Pons (tissue), 1 donor: ENCODE measurements around the gene DBR1.
"Not testable (repeated sequence)": the region's sequence is repeated elsewhere in the genome, so short reads cannot be mapped to it uniquely, and the experiment has no call there.

Experiments
- DNase-seq: peaks from one replicate; pipeline ENCODE4 v3.0.0-alpha.2; 2016; ENCODE audit warnings: low spot score

The DBR1 gene

DNA sequence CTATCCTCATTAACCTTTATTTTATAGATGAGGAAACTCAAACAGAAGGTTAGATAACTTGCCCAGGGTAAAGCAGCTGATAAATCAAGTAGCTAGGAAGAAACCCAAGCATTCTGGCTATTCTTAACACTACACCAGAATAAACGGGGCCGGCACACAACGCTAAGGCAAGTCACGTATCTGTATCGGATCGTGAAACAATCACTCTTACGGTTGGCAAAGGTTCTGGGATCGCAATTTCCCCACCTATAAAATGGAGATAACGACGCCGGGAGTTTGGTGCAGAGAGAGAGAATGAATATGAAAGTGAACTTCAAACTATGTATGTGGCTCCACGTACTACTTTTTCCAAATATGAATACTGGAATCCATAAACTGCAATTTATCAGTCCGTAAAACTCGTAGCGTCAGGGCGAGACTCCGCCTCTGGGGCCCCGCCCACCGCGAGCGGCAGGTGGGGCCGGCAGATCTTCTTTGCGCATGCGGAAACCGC lies 12.1 kb upstream of the DBR1 start:
- peak; percentile 88 for DNase-seq

- no peak for DNase-seq
Measured at GRCh38 chr3:138186221-138186620, 11.5 kb upstream of the DBR1 start.

DNA sequence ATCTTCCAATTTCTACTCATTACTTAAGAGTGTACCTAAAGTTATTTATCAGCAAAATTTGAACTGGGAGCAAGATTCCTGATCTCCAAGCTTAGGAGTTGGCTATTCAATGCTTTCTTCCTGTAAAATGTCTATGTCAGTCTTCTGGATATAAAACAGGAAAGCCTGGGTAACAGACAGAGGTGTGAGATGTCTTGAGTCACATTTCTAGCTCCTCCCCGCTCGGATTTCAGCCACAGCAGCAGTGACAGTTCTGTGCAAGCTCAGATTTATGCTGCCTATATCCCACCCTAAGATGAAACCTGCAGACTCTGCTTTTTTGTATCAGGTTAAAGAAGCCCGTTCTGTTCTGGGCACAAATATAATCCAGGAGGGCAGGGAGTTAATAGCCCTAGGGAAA lies 10.3 kb upstream of the DBR1 start:
- no peak for DNase-seq

- DNase-seq: peak; percentile 69
Measured at GRCh38 chr3:138180375-138181029, 5.8 kb upstream of the DBR1 start.

DNA sequence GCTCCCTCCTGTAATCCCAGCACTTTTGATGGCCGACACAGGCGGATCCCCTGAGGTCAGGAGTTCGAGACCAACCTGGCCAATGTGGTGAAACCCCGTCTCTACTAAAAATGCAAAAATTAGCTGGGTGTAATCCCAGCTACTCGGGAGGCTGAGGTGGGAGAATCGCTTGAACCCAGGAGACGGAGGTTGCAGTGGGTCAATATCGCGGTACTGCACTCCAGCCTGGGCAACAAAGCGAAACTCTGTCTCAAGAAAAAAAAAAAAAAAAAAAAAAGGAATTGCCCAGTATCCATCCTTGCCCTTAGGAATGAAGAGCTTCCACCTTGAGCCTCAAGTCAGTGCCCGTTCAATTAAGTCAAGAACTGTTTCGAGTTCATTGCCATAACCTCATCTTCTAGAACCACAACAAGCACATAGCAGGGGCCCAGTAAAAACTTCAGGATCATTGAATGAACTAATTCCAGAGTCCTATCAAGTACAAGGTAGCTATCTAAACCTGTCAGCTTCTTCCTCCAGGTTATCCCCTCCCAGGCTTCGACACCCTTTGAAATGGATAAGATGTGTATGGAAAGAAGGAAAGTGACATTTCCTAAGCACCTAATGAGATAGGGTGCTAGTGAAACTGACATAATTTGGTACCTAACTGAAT lies 826 bp downstream of the DBR1 start:
- peak; percentile 11 for DNase-seq

- DNase-seq: no peak
Measured at GRCh38 chr3:138172625-138173024, 2.1 kb downstream of the DBR1 start.

DNA sequence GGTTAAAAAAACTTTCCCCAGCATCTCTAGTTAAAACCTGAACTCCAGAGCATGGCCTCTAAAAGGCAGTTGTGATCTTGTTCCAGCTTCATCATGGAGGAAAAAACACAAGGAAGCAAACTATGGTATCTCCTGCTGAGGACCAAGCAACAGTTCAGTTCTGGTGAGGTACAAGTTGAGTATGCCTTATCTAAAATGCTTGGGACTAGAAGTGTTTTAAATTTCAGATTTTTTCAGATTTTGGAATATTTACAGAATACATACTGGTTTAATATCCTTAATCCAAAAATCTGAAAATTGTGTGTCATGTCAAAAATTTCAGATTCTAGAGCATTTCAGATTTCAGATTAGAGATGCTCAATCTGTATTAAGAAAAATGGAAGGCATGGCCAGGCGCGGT lies 9.7 kb downstream of the DBR1 start:
- DNase-seq: no peak

- DNase-seq: no peak
Measured at GRCh38 chr3:138157743-138158142, 17.0 kb downstream of the DBR1 start.

GRCh38 chr3:138154534-138154933 lies 20.2 kb downstream of the DBR1 start:
- no peak for DNase-seq

DNA sequence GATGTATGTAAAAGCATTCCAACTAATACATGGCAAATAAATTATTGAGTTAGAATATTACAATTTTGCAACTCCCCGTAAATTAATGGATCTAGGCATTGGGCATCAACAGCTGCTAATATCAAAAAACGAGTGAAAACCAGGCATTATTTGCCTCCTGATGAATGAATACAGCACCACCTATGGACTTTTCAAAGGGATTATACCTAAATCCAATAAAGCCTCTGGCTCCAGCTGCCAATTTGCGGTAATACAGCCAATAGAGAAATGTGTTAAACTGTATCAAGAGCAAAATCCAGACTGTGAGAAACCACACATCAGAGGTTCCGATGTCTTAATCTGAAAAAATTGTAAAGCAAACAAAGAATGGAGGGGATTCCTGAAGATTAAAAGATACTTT lies 26.2 kb downstream of the DBR1 start:
- DNase-seq: no peak

DNA sequence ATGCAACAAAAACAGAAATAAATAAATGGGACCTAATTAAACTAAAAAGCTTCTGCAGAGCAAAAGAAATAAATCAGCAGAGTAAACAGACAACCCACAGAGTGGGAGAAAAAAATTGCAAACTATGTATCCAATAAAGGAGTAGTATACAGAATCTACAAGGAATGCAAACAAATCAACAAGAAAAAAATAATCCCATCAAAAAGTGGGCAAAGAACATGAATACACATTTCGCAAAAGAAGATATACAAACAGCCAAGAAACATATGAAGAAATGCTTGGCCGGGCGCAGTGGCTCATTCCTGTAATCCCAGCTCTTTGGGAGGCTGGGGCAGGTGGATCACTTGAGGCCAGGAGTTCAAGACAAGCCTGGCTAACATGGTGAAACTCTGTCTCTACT lies 32.5 kb downstream of the DBR1 start:
- not testable (repeated sequence) for DNase-seq

DNA sequence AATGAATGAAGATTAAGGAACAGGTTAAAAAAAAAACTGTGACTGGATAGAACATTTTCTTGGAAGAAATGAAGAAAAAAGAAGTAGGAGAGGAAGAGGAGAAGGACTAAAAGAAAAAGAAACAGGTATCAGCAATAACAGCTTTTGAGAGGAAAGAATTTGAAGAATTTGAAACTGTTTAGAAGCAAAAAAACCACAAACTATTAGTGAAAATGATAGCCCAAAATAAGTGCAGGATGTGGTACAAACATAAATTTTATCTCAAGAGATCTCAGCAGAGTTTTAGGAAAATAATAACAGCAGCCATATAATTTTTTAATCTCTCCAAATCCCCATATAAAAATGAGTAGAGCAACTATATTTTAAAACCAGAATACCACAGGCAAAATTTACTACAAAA lies 33.8 kb downstream of the DBR1 start:
- no peak for DNase-seq

GRCh38 chr3:138139691-138140090 lies 35.0 kb downstream of the DBR1 start:
- DNase-seq: no peak

DNA sequence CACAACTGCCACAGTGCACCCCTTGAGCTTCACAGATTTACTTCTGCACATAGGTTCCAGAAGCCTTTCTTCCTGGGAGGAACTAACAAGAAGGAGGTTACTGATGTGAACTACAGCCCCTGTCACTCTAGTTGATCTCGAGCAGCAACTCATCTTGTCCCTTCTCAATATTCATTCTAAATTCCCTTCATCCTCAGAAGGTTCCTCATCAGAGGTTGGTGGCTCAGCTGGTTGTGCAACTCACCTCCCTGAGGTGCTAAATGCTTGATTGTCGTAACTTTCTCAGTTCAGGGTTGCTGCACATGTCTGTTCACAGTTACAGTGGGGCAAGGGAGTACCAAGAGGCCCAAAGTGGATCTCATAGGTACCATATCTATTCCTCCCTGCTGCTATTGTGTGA lies 36.9 kb downstream of the DBR1 start:
- no peak for DNase-seq

DNA sequence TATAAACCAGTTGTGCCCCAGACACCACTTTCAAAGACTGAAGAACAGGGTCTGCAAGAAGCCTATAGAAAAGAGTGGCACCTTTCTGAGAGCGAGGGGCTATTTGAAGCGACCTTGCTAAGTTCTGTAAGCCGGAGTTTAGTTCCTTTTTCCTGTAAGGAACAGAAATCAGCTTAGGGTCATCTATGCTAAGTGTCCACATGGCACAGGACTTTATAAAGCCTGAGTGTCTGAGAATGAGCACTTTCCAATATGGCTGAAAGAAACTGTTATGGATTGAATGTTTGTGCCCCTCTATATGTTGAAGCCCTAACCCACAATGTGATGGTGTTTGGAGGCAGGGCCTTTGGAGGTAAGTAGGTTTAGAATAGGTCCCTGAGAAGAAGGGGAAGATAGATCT lies 38.5 kb downstream of the DBR1 start:
- DNase-seq: peak; percentile 62

GRCh38 chr3:138135833-138136194 lies 38.9 kb downstream of the DBR1 start:
- peak; percentile 64 for DNase-seq

DNA sequence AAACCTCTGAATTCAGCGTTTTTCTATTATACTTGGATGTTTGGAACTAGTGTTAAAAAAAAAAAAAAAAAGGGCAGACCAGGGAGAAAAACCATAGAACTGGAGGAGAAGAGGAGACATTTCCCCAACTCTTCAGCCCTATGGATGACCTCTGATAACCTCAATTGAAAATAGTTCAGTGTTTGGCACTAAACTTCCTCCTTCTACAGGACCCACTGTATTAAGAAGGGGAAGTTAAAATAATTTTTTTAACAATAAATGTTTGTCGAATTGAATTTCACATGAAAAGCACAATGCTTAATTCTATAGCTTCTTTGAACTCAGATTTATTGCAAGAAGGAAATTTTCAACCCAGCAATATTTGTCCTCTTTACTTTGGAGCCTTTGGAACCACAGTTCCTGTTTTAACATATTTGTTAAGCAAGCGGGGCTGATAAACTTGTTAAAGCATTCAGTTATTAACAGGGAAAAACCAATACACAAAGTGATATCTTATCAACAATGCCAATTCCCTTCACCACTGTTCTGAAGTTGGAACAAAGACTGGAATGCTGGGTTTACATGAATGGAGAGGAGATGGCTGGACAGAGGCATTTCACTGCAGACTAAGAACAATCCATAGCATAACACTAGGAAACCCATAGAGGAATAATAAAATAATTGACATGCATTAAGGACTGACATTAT lies 39.4 kb downstream of the DBR1 start:
- peak; percentile 48 for DNase-seq

GRCh38 chr3:138132239-138132638 lies 42.5 kb downstream of the DBR1 start, which contains the start of gene A4GNT:
A4GNT (minus strand) TSS chr3:138132390; CDS start chr3:138131256, 1,134 bp downstream.
- DNase-seq: no peak

DNA sequence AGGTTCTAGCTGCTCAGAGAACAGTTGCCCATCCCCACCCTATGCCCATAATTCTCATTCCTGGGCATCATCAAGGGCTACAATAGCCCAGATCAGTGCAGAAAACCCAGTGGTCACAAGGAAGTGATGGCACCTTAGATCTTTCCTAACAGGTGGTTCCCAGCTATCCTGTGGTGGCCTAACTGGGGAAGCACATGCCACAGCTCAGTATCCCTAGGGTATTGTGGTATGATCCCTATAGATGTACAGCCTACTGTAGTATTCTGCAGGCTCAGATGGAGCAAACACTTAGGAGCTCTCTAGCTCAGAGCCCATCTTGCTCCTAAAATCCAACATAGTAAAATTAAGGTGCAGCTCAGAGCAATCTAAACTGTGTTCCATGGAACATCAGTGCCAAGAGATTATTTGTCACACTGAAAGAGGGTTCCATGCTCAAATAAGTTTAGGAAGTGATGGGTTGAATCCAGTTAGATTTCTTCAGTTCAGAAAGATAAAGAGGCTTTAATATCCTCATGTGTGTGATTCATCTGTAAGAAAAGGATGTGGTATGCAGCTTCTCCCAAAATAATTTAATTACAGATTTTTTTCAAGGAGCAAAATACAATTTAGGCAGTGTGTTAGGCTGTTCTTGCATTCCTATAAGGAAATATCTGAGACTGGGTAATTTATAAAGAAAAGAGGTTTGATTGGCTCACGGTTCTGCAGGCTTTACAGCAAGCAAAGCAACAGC lies 46.9 kb downstream of the DBR1 start:
- no peak for DNase-seq

- peak; percentile 58 for DNase-seq
Measured at GRCh38 chr3:138125548-138126221, 49.0 kb downstream of the DBR1 start.

- DNase-seq: no peak
Measured at GRCh38 chr3:138124706-138125355, 49.9 kb downstream of the DBR1 start.
